ENCODE results near the gene HYOU1.

HYOU1 gene

DNA sequence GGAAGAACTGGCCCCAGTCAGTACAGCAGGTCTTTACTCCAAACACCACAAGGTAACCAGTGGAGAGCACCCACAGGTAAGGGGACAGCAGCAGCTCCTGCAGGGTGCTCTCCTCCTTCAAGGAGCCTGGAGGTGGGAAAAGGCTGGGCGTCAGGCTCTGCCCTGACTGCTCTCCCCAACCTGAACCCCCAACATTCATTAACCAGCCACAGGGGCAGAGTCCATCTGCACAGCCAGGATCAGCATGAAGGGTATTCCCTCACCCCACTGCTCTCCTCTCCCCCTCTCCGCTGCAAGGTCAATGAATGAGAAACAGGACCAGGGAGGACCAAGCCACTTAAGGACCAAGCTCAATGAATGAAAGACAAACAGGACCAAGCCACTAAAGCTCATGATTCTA lies 30.0 kb downstream of the HYOU1 start:
- DNase-seq (ENCODE audit: low read depth): no peak
- H3K4me3 ChIP-seq (ENCODE audit: low read length): no peak overlapping the region
- TF ChIP-seq, protein P1, sequence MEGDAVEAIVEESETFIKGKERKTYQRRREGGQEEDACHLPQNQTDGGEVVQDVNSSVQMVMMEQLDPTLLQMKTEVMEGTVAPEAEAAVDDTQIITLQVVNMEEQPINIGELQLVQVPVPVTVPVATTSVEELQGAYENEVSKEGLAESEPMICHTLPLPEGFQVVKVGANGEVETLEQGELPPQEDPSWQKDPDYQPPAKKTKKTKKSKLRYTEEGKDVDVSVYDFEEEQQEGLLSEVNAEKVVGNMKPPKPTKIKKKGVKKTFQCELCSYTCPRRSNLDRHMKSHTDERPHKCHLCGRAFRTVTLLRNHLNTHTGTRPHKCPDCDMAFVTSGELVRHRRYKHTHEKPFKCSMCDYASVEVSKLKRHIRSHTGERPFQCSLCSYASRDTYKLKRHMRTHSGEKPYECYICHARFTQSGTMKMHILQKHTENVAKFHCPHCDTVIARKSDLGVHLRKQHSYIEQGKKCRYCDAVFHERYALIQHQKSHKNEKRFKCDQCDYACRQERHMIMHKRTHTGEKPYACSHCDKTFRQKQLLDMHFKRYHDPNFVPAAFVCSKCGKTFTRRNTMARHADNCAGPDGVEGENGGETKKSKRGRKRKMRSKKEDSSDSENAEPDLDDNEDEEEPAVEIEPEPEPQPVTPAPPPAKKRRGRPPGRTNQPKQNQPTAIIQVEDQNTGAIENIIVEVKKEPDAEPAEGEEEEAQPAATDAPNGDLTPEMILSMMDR (IDR thresholded peaks at IDR 0.05; ENCODE audit: insufficient read depth, low read depth, low read length, missing control alignments): no peak

DNA sequence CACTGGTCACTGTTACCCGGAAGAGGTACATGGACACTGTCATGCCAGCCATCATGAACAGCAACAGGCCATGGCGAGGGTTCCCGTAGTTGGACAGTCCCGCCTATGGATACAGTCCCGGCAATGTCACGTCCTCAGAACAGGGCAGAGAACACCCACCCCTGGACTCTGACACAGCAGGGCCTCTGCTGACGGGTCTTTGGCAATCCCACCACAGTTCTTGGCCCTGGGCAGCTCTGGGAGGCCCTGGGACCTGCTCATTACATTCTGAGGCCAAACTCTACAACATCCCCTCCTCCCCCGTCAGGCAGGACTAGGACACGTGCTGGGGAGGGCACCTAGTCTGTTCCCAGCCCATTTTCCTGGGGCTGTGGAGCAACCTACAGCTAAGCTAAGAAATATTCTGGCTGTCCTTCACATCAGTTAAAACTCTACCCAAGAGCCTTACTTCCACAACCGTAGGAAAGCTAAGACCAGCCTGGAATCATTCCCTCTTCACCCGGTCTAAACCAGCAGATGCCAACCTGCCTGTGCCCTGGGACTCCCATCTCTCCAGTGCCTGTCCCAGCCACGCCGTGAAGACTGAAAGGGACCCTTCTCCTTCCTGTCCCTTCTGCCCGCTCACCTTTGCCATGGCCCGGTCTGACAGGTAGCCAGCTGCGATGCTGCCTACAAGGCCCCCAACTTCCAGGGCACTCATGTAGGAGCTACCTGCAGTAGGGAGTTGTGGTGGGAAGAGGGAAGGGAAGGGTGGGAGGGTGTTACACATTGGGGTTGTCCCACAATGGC lies 30.8 kb downstream of the HYOU1 start:
- TF ChIP-seq, protein P1 (IDR thresholded peaks at IDR 0.05; ENCODE audit: insufficient read depth, low read depth, low read length, missing control alignments): no peak
- DNase-seq (ENCODE audit: low read depth): no peak
- H3K4me3 ChIP-seq (ENCODE audit: low read length): no peak overlapping the region

- no peak overlapping the region for H3K4me3 ChIP-seq (ENCODE audit: low read length)
- no peak for DNase-seq (ENCODE audit: low read depth)
- TF ChIP-seq, protein P1 (IDR thresholded peaks at IDR 0.05; ENCODE audit: insufficient read depth, low read depth, low read length, missing control alignments): no peak
Measured at GRCh38 chr11:119025541-119025940, 31.5 kb downstream of the HYOU1 start.

DNA sequence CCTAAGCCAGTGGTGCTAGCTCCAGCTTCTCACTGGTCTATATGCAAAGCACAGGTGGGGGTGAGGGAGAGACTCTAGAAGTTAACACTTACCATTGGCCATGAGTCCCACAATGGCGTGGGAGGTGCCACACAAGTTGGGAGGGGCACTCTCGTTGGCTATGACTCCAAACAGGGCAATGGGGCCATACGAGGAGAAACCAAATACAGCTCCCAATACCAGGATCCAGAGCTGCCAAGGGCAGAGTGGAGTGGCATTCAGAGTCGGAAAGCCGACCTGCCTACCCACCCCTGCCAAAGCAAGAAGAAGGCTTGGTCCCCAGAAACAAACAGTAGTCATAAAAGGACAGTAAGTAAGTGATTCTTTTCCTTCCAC lies 31.9 kb downstream of the HYOU1 start:
- H3K4me3 ChIP-seq (ENCODE audit: low read length): no peak overlapping the region
- no peak for DNase-seq (ENCODE audit: low read depth)
- TF ChIP-seq, protein P1 (IDR thresholded peaks at IDR 0.05; ENCODE audit: insufficient read depth, low read depth, low read length, missing control alignments): no peak

DNA sequence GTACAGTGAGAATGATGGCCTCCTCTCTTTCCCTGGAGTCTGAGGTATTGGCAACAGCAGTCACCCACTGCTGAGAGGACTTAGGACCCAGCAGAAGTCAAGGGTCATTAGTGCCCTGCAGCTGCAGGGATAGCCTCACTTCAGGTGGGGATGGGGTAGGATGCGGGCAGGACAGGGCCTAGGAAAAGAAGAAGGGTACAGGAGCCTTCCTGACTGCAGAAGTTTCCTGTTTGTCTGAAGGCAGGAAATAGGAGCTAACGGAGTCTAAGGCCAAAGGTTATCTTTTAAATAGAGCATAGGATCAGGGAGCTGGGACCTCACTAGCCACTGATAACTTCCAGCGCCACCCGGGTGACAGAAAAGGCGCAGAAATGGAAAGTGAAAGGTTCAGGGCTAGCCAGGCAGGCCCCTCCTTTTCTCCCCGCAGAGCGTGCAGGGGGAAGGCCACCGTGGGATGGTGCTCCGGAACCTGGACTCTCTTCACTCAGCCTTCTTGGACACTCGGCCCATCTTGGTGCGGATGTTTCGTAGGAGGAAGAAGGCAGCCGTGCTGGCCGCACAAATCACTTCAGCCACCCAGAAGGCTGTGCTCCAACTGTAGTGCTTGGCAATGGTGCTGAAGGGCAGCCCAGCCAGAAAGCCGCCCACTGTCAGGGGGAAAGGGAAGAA lies 32.4 kb downstream of the HYOU1 start:
- TF ChIP-seq, protein P1 (IDR thresholded peaks at IDR 0.05; ENCODE audit: insufficient read depth, low read depth, low read length, missing control alignments): no peak
- no peak for DNase-seq (ENCODE audit: low read depth)
- no peak overlapping the region for H3K4me3 ChIP-seq (ENCODE audit: low read length)

DNA sequence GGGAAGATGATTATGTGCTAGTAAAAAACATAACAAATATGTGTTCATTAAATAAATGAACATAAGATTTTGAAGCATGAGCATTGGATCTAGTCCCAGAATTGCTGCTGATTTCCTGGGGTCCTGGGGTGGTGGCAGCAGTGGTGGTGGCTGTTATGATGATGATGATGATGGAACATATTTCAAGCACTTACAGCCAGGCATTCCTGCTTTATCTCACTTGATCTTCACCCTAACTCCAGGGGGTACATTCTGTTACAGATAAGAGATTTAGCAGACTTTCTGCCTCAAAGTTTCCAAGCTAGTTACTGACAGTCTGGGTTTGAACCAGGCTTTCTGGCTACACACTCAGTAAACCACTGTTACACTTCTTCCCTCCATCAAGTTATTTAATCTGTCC lies 33.3 kb downstream of the HYOU1 start:
- H3K4me3 ChIP-seq (ENCODE audit: low read length): no peak overlapping the region
- TF ChIP-seq, protein P1 (IDR thresholded peaks at IDR 0.05; ENCODE audit: insufficient read depth, low read depth, low read length, missing control alignments): no peak
- DNase-seq (ENCODE audit: low read depth): no peak
